Lung microvascular endothelial cell (primary cell): Measurements from ENCODE around the gene C19orf25. TPM values are rescaled to one million over a fixed set of nuclear protein-coding genes. Genes with fewer than 3 reads are reported as not detected.

Experiments
- DNase-seq, 2 donors: peaks; one replicate each; pipeline versions ENCODE4 v3.0.0 to v3.0.0-alpha.2; 2010; ENCODE audit warnings: low read depth in 2 of 2
- total RNA-seq: library from RNA; depleted of rRNA; stranded (reverse); fragments of >200 nt; gene quantifications from 2 replicates; pipeline ENCODE4 v1.2.1, GENCODE V29; 2014

The C19orf25 gene
- total RNA-seq, 1 donor from 2014 or later = 17.5 TPM

DNA sequence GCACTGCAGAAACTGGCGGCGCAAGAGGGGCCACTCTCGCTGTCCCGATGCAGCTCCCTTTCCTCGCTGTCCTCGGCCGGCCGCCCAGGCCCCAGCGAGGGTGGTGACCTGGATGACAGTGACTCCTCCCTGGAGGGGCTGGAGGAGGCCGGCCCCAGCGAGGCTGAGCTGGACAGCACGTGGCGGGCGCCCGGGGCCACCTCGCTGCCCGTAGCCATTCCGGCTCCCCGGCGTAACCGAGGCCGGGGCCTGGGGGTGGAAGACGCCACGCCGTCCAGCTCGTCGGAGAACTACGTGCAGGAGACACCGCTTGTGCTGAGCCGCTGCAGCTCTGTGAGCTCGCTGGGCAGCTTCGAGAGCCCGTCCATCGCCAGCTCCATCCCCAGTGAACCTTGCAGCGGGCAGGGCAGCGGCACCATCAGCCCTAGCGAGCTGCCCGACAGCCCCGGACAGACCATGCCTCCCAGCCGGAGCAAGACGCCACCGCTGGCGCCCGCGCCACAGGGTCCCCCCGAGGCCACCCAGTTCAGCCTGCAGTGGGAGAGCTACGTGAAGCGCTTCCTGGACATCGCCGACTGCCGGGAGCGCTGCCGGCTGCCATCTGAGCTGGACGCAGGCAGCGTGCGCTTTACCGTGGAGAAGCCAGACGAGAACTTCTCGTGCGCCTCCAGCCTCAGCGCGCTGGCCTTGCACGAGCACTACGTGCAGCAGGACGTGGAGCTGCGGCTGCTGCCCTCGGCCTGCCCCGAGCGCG lies 12.4 kb downstream of the C19orf25 start:
- DNase-seq = no peak

DNA sequence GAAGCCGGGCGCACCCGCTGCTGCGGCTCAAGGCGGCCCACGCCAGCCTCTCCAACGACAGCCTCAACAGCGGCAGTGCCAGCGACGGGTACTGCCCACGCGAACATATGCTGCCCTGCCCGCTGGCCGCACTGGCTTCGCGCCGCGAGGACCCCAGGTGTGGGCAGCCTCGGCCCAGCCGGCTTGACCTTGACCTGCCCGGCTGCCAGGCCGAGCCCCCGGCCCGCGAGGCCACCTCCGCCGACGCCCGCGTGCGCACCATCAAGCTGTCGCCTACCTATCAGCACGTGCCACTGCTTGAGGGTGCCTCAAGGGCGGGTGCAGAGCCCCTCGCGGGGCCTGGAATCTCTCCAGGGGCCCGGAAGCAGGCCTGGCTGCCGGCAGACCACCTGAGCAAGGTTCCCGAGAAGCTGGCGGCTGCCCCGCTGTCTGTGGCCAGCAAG lies 13.0 kb downstream of the C19orf25 start:
- DNase-seq = no peak

DNA sequence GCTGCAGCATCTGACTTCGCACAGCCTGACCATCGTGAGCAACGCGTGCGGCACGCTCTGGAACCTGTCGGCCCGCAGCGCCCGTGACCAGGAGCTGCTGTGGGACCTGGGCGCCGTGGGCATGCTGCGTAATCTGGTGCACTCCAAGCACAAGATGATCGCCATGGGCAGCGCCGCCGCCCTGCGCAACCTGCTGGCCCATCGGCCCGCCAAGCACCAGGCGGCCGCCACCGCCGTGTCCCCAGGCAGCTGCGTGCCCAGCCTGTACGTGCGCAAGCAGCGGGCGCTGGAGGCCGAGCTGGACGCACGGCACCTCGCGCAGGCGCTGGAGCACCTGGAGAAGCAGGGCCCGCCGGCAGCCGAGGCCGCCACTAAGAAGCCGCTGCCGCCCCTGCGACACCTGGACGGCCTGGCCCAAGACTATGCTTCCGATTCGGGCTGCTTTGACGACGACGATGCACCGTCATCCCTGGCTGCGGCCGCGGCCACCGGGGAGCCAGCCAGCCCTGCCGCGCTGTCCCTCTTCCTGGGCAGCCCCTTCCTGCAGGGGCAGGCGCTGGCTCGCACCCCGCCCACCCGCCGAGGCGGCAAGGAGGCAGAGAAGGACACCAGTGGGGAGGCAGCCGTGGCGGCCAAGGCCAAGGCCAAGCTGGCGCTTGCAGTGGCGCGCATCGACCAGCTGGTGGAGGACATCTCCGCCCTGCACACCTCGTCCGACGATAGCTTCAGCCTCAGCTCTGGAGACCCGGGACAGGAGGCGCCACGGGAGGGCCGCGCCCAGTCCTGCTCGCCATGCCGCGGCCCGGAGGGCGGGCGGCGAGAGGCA lies 13.6 kb downstream of the C19orf25 start:
- peak; percentile 69 to 78 for DNase-seq

DNA sequence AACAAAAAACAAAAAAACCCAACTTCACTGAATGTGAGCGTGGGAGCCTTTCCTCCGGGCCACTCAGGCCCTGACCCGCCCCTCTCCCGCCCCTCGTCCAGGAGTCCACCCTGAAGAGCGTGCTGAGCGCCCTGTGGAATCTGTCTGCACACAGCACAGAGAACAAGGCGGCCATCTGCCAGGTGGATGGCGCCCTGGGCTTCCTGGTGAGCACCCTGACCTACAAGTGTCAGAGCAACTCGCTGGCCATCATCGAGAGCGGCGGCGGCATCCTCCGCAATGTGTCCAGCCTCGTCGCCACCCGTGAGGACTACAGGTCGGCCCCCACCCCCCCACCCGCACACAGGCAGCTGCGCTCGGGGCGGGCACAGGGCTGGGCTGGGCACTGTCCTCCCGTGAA lies 17.2 kb downstream of the C19orf25 start:
- no peak for DNase-seq

DNA sequence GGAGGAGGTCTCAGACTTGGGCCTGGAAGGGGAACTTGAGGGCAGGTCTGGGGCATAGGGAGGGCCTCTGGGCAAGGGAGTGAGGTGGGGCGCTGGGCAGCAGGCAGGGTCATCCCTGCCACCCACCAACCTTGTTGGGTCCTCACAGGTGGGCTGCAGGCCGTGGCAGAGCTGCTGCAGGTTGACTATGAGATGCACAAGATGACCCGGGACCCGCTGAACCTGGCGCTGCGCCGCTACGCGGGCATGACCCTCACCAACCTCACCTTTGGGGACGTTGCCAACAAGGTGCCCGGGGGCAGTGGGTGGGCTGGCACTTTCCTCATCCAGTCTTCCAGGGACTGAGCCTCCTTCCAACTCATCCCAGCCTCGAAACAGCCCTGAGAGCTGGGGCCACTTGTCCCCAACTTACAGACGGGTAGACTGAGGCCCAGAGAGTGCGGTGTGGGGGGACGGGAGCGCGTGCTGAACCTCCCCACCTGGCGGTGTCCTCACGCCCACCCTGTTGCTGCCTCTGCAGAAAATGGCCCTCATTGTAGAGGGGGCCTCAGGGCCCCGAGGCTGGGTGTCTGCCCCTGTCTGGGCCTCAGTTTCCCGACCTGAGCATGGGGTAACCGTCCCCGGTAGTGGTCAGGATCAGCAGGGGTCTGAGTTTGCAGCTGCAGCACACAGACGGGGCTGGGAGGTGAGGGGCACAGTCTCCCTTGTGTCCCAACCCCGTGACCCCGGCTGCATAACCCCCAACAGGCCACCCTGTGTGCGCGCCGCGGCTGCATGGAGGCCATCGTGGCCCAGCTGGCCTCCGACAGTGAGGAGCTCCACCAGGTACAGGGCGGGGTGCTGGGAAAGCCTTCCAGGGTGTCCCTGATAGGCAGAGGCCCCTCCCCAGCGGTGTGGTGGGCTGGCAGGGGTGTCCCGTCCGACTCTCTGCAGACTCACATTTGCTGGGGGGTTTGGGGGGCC lies 18.7 kb downstream of the C19orf25 start:
- no peak for DNase-seq

DNA sequence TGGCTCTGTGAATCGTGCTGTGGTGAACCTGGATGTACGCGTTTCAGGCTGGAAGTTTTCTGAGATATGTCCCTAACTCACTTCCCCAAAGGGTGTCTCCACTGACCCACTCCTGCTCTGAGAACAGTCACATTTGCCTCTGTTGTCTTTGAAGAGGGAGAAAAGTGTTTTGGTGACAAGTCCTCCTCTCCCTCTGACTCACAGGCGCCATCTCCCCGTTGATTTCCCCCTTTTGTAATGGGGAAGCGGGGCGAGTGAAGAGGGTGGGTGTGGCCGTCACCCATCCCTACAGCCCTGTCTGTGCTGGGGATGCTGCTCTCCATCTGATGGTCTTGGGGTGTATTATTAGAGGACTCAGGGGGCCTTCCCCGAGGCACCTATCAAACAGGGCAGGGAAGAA lies 19.5 kb downstream of the C19orf25 start:
- DNase-seq = no peak

DNA sequence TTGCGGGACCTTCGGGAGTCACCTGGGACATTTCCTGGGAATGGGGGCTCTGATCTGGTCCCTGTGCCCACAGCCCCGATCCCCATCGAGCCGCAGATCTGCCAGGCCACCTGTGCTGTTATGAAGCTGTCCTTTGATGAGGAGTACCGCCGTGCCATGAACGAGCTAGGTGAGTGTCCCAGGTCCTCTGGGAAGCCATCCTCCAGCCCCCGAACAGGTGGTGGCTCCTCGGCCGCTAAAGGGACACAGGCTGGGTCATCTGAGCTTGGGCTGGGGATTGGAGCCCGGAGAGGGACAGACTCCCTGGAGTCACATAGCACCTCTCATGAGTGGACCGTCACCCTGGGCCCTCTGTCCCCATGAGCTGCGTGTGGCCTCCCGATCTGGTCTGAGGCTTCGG lies 21.1 kb downstream of the C19orf25 start:
- DNase-seq = no peak

DNA sequence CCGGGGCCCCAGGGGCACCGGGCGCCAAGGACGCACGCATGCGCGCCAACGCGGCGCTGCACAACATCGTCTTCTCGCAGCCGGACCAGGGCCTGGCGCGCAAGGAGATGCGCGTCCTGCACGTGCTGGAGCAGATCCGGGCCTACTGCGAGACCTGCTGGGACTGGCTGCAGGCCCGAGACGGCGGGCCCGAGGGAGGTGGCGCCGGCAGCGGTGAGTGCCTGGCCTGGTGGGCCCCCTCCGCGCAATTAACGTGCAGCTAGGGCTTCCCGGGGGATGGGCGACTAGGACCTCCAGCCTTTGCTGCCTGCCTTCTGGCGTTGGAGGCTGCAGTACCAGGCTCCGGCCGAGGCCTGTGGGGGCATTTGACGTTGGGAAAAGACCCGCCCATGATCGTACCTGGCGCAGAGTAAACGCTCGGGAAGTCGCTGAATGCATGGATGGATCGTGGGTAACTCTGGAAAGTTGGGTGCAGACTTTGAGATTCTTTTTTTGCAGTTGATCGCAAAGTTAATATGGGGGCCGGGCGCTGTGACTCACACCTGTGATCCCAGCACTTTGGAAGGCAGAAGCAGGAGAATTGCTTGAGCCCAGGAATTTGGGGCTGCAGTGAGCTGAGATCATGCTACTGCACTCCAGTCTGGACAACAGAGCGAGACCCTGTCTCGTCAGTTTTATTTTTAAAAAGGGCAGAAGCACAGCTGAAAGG lies 21.8 kb downstream of the C19orf25 start:
- DNase-seq = no peak

DNA sequence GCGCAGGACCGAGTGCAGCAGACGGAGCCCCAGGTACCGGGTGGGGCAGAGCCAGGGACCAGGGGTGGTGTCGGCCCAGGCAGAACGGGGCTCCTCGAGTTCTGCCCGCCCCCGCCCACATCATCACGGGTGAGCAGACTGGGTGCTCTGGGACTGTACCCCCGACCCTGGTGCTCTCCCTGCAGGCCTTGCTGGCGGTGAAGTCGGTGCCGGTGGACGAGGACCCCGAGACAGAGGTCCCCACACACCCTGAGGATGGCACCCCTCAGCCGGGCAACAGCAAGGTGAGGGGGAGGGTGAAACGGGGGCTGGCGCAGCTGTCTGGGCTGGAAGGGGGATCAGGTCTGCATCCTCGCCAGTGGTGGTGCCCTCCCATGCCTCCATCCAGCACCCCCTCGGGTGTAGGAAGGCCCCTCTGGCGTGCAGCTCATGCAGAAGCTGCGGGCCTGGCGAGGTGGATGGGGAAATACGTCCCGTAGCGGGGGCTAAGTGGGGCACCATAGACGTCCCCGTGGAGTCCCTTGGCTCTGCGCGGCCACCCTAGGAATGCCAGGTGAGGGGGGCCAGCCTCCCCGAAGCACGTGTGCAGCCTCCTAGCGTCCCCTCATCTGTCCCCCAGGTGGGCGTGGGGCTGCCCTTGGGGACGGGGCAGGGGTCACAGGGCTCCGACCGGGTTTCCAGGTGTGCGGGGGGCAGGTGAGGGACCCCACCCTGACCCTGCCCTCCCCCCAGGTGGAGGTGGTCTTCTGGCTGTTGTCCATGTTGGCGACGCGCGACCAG lies 22.7 kb downstream of the C19orf25 start:
- no peak for DNase-seq

DNA sequence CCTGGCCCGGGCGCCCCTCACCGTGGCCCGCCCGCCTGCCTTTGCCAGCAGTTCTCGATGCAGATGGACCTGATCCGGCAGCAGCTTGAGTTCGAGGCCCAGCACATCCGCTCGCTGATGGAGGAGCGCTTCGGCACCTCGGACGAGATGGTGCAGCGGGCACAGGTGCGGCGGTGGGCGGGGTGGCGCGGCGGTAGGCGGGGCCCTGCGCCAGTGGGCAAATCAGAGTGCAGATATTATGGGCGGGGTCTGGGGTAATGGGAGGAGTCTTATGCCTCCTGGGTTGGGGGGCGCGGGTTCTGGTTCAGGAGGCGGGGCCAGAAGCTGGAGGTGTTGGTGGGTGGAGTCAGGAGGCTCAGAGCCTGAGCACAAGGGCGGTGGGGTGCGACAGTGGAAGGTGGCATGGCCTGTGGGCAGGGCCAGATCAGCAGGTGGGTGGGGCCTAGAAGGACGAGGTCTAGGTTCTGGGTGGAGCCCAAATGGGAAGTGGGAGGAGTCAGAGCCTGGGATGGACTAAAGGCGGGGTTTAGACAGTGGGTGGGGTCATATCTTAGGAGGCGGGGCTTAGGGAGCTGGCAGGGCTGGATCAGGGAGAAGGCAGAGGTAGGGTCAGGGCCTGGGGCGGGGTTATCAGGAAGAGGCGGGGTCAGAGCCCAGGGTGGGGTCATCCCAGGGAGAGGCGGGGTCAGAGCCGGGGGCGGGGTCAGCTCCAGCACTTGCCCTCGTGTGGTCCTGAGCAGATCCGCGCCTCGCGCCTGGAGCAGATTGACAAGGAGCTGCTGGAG lies 23.5 kb downstream of the C19orf25 start:
- peak; percentile 60 to 62 for DNase-seq

DNA sequence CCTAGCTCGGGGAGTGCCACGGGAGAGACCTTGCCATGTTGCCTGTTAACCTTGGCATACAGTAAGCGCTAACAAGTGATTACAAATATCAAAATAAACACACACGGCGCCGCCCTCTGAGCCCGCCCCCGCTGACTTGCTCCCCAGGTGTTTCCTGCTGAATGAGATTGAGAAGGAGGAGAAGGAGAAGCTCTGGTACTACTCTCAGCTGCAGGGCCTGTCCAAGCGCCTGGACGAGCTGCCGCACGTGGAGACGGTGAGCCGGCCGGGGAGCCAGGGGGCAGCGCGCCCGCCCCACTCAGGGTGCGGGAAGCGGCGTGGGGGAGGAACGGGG lies 24.0 kb downstream of the C19orf25 start:
- DNase-seq = peak in 1 of 2 donors; percentile 75

DNA sequence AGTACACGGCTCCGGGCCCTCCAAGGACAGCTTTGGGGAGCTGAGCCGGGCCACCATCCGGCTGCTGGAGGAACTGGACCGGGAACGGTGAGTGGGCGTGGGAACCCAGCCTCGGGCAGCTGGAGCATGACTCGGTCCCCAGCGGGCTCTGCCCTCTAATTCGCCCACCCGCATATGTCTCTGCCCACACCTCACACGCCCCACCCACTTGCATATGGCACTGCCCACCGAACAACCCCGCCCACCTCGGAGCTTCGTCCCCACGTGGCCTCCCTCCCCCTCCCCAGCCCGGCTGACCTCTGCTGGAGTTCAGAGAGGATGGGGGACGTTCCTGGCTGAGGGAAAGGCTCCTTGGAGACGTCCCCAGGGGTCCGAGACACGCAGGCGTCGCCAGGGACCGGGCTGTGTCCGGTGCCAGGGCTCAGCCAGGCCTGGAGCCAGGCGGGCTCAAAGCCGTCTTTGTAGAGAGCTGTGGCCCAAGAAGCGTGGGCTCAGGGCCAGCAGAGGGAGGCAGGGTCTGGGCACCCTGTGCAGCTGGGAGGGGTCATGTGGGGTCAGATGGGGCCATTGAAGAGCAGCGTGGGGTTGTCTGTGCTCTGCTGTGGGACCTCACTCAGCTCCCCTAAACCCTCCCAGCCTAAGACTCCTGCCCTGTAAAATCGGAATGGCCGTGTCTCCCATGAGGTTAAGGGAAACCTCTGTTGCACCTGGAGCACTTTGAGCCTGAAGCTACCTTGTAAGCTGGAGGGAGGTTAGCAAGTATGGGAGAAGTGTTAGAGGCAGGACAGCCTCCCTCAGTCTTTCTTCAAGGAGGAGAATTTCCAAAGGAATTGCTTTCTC lies 25.3 kb downstream of the C19orf25 start:
- DNase-seq = no peak

DNA sequence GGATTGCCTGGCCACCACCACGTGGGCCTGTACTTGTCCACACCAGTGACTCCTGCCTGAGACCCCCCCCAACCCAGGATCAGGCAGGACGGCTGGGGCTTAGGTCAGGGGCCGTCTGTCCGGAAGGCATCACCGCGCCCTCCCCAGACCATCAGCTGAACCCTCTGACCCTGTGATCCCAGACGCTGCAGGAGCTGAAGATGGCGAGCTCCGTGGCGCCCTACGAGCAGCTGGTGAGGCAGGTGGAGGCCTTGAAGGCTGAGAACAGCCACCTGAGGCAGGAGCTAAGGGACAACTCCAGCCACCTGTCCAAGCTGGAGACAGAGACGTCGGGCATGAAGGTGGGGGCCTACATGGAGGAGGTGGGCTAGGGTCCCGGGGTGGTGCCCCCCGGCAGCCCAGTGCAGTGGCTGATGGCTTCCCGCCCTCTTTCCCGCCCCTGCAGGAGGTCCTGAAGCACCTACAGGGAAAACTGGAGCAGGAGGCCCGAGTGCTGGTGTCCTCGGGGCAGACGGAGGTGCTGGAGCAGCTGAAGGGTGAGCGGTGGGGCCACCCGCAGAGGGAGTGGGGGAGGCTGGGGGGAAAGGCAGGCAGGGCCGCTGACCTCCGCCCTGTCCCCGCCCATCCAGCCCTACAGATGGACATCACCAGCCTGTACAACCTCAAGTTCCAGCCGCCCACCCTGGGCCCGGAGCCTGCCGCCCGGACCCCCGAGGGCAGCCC lies 26.1 kb downstream of the C19orf25 start:
- DNase-seq = no peak

DNA sequence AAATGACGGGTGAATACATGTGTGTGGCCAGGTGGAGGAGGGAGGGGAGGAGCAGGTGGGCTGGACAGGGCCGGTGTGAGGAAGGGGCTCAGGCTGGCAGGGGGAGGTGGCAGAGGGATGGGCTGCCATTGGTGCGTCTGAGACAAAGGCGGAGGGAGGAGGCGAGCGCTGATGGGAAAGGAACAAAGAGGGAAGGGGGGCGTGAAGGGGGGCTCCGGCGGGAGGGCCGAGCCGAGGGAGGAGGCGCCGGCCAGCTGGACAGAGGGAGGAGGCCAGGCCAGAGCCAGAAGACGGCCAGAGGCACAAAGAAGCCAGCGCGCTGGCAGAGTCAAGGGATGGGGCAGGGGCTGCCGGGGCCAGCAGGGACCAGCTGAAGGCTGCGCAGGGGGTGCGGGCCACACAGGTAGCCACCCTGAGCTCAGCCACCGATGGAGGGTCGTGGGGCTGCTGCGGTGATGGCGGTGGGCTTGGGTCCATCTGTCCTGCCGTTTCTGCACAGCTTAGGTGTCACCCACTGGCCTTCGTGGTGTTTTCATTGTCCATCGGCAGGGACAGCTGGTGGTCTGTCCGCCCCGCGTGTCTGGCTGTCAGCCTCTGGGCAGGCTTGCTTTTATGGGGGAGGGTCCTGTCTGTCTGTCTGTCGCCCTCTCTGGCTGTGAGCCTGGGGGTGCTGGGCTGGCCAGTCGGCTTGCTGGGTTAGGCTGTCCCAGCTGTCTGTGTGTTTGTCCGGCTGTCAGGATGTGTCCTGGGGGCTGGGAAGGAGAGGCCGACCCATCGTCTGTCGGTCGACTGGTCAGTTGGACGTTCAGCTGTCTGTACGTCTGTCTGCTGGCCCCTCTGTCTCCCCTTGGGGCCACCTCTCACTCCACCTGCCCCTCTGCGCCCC lies 26.9 kb downstream of the C19orf25 start:
- DNase-seq = no peak

DNA sequence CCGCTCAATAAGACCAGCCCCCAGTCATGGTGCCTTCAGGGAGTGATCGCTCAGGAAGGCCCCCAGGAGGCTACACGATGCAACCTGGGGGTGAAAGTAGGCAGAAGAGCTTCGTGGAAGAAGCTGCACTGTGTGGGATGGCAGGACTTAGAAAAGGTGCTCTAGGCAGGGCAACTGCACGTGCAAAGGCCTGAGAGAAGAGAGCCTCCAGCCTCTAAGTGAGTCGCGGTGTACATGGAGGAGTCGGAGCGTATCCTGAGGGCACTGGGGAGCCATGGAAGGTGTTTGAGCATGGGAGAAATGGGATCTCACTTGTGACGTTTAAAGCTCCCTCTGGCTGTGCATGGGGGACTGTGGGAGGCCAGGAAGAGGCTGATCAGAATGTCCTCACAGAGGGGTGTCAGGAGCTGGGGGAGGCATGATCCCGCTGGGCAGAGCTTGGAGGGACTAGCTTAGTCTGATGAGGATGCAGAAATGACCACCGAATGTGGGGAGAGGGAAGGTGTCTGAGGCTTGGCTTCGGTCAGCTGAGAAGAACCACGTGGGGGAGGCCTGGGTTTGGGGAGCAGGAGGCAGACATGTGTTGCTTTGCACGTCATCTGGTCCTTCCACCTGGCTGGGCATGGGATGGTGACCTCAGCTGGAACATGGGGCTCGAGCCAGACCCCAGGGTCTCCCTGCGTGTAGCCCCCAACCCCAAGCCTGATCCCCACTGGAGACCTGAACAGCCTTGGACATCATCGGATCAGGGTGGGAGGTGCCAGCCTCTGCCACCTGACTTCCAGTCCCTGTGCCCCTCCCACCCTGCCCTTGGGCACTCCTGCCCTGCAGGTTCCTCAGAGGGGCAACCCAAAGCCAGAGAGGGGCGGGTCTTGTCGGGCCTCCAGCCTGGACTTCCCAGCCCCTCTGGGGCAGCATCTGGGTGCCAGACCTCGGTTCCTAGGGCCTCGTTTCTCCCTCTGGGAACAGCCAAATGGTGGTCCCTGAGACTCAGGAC lies 28.0 kb downstream of the C19orf25 start:
- no peak for DNase-seq
